HCT116 (cell line): ENCODE data around the gene RALGPS1. TPM values are rescaled to one million over a fixed set of nuclear protein-coding genes. Genes with fewer than 3 reads are reported as not detected.

Experiments used
- ATAC-seq: fragments of 200-7000 bp; cut with Tn5 transposase; 2 replicates; pipeline ENCODE4 v1.9.1; 2020; ENCODE audit warnings: mild to moderate bottlenecking, moderate library complexity
- BruUV-seq: library from RNA; stranded (reverse); fragments of 400-500 nt; replicated peaks from 2 replicates; lab custom pipeline; 2021; lab: Mats Ljungman, UMichigan
- CTCF ChIA-PET: fragments of 300-600 bp; sonication (Branson Sonifier 250); formaldehyde crosslinking; loops from one replicate; lab custom pipeline; 2021; ENCODE audit warnings: antibody characterized with exemption; lab: Charles Lee
- POLR2A ChIA-PET: fragments of 300-600, 350-600 bp; sonication (Branson Sonifier 250); formaldehyde crosslinking; loops from one replicate; lab custom pipeline; 2021; ENCODE audit warnings: antibody characterized with exemption; lab: Charles Lee
- RAD21 ChIA-PET, 2 experiments: fragments of 300-600 bp; sonication (Branson Sonifier 250); formaldehyde crosslinking; loops; one replicate each; lab custom pipeline; 2023; ENCODE audit warnings: low total read pairs in 2 of 2; ENCODE audit not compliant: uncharacterized antibody in 2 of 2, unreplicated experiment in 2 of 2, low non-redundant PET in 1 of 2; lab: Charles Lee
- DNase-seq: peaks from one replicate; pipeline ENCODE4 v3.0.0-alpha.2; 2010; ENCODE audit warnings: low read depth, low spot score
- H2AFZ ChIP-seq: fragments of 200-600 bp; shearing (Covaris generic), sonication (generic); 2 replicates; pipeline ENCODE4 v1.6.1; 2017; ENCODE audit warnings: low read depth, mixed run types, mixed read lengths, antibody characterized with exemption, low read length; ENCODE audit not compliant: poor library complexity, severe bottlenecking
- H3K27ac ChIP-seq: 2 replicates; pipeline ENCODE4 v1.5.1; 2012; ENCODE audit warnings: low read depth, low read length
- H3K27me3 ChIP-seq: fragments of 200-600 bp; sonication (generic); 2 replicates; pipeline ENCODE4 v1.6.1; 2016; ENCODE audit warnings: mixed run types, low read length, mixed read lengths; ENCODE audit not compliant: insufficient read depth
- H3K36me3 ChIP-seq, 2 experiments: fragments of 200-500 bp in 1 of 2; fragments of 200-600 bp in 1 of 2; sonication (Bioruptor generic) in 1 of 2; sonication (generic) in 1 of 2; 2 replicates each; pipeline versions ENCODE4 v1.5.1 to v1.6.1; 2014 to 2016; ENCODE audit warnings: low read length in 2 of 2, inconsistent platforms in 1 of 2, mixed read lengths in 1 of 2, mixed run types in 1 of 2; ENCODE audit not compliant: insufficient read depth in 2 of 2, control insufficient read depth in 1 of 2
- H3K4me1 ChIP-seq, 2 experiments: fragments of 200-600 bp in 1 of 2; sonication (generic) in 1 of 2; 2 replicates each; pipeline versions ENCODE4 v1.5.1 to v1.6.1; 2012 to 2017; ENCODE audit warnings: low read length in 2 of 2, inconsistent platforms in 1 of 2, mild to moderate bottlenecking in 1 of 2, mixed read lengths in 1 of 2, mixed run types in 1 of 2, moderate library complexity in 1 of 2; ENCODE audit not compliant: insufficient read depth in 2 of 2, control insufficient read depth in 1 of 2
- H3K4me2 ChIP-seq: fragments of 200-600 bp; sonication (generic); 2 replicates; pipeline ENCODE4 v1.6.1; 2017; ENCODE audit warnings: mixed run types, low read length, mixed read lengths
- H3K4me3 ChIP-seq, 2 experiments: fragments of 200-600 bp in 1 of 2; sonication (generic) in 1 of 2; replicated peaks in 1 of 2; 2 replicates each; pipeline ENCODE4 v1.5.1; 2011 to 2016; ENCODE audit warnings: low read length in 2 of 2, control low read depth in 1 of 2, low read depth in 1 of 2, mild to moderate bottlenecking in 1 of 2, mixed read lengths in 1 of 2, mixed run types in 1 of 2
- H3K79me2 ChIP-seq: fragments of 200-600 bp; sonication (generic); 2 replicates; pipeline ENCODE4 v1.6.1; 2017; ENCODE audit warnings: mild to moderate bottlenecking, mixed run types, low read length, moderate library complexity, mixed read lengths; ENCODE audit not compliant: insufficient read depth
- H3K9ac ChIP-seq: fragments of 200-600 bp; sonication (generic); 2 replicates; pipeline ENCODE4 v1.6.1; 2016; ENCODE audit warnings: low read length, mixed read lengths
- H3K9me2 ChIP-seq: fragments of 200-600 bp; sonication (generic), shearing (Covaris generic); 2 replicates; pipeline ENCODE4 v1.6.1; 2017; ENCODE audit warnings: mixed run types, mild to moderate bottlenecking, moderate library complexity; ENCODE audit not compliant: insufficient read depth
- H3K9me3 ChIP-seq, 2 experiments: fragments of 200-500 bp in 1 of 2; fragments of 200-600 bp in 1 of 2; sonication (Bioruptor generic) in 1 of 2; sonication (generic) in 1 of 2; 2 replicates each; pipeline ENCODE4 v1.6.1; 2014 to 2017; ENCODE audit warnings: low read length in 2 of 2, mixed read lengths in 2 of 2, inconsistent platforms in 1 of 2, low read depth in 1 of 2, mild to moderate bottlenecking in 1 of 2, mixed run types in 1 of 2, moderate library complexity in 1 of 2; ENCODE audit not compliant: control insufficient read depth in 1 of 2, insufficient read depth in 1 of 2
- H4K20me1 ChIP-seq: fragments of 200-600 bp; sonication (generic), shearing (Covaris generic); 2 replicates; pipeline ENCODE4 v1.6.1; 2017; ENCODE audit warnings: mixed run types, mild to moderate bottlenecking, moderate library complexity; ENCODE audit not compliant: insufficient read depth
- ATF3 ChIP-seq: IDR thresholded peaks from 2 replicates; pipeline ENCODE4 v1.6.1; 2012
- CTCF ChIP-seq, 3 experiments: fragments of 200-600 bp in 1 of 3; sonication (generic) in 1 of 3; IDR thresholded peaks in 2 of 3; conservative IDR thresholded peaks in 1 of 3; 2 replicates each; pipeline ENCODE4 v1.5.1; 2012 to 2017; ENCODE audit warnings: low read depth in 2 of 3, low read length in 2 of 3, antibody characterized with exemption in 1 of 3, borderline replicate concordance in 1 of 3, control low read depth in 1 of 3, mild to moderate bottlenecking in 1 of 3, mixed read lengths in 1 of 3, mixed run types in 1 of 3, moderate library complexity in 1 of 3; ENCODE audit not compliant: insufficient read depth in 1 of 3
- ELF1 ChIP-seq: IDR thresholded peaks from 2 replicates; pipeline ENCODE4 v1.6.1; 2012; ENCODE audit warnings: low read depth, borderline replicate concordance
- FOSL1 ChIP-seq: IDR thresholded peaks from 2 replicates; pipeline ENCODE4 v1.6.1; 2012; ENCODE audit warnings: low read depth
- JUND ChIP-seq: IDR thresholded peaks from 2 replicates; pipeline ENCODE4 v1.6.1; 2012
- MAX ChIP-seq: IDR thresholded peaks from 2 replicates; pipeline ENCODE4 v1.6.1; 2012
- POLR2AphosphoS5 ChIP-seq: IDR thresholded peaks from 2 replicates; pipeline ENCODE4 v1.6.1; 2011; ENCODE audit warnings: mild to moderate bottlenecking, low read depth, low read length, moderate library complexity
- RAD21 ChIP-seq: IDR thresholded peaks from 2 replicates; pipeline ENCODE4 v1.6.1; 2012; ENCODE audit warnings: low read depth, mild to moderate bottlenecking
- TCF7L2 ChIP-seq: IDR thresholded peaks from 2 replicates; pipeline ENCODE4 v1.7.0; 2011; ENCODE audit warnings: borderline replicate concordance, inconsistent platforms; ENCODE audit not compliant: insufficient read depth, insufficient read length; ENCODE audit errors: extremely low read depth
- YY1 ChIP-seq: IDR thresholded peaks from 2 replicates; pipeline ENCODE4 v1.6.1; 2011; ENCODE audit warnings: low read length, low read depth, moderate library complexity, mild to moderate bottlenecking; ENCODE audit not compliant: insufficient replicate concordance; ENCODE audit errors: extremely low read depth
- ZBTB33 ChIP-seq: IDR thresholded peaks from 2 replicates; pipeline ENCODE4 v1.6.1; 2011; ENCODE audit warnings: mild to moderate bottlenecking, low read length, moderate library complexity; ENCODE audit not compliant: insufficient replicate concordance; ENCODE audit errors: extremely low read depth
- ZNF274 ChIP-seq: fragments of 200-500 bp; sonication (Bioruptor generic); IDR thresholded peaks from 2 replicates; pipeline ENCODE4 v1.6.1; 2014; ENCODE audit warnings: mild to moderate bottlenecking, low read depth, low read length, inconsistent platforms
- intact Hi-C: fragments of 100-400 bp; cut with micrococcal nuclease; formaldehyde crosslinking; loops from 2 replicates; pipeline ENCODE4 v1.10.0; 2022
- total RNA-seq: library from RNA; stranded (reverse); gene quantifications from one replicate; pipeline ENCODE4 v1.2.1, GENCODE V29; 2021; ENCODE audit not compliant: unreplicated experiment

The RALGPS1 gene
- total RNA-seq, 1 experiment from 2014 or later: 7.6 TPM

- no peak overlapping the region for H2AFZ ChIP-seq
- no peaks in the 10 kb centered on the region for H3K27me3 ChIP-seq
- no peak overlapping the region for H3K4me2 ChIP-seq
- no peaks in the 10 kb centered on the region for H3K79me2 ChIP-seq
- ATAC-seq: no peak
- BruUV-seq: no TSS peak
- no peaks in the 10 kb centered on the region for H3K9me3 ChIP-seq
- no peaks in the 10 kb centered on the region for H4K20me1 ChIP-seq
- ChIA-PET CTCF (no interaction called here), RAD21 (no interaction called here)
- H3K36me3 ChIP-seq: no peaks in the 10 kb centered on the region
- H3K9ac ChIP-seq: no peak overlapping the region
- intact Hi-C loops: no loop called here
- no peaks in the 10 kb centered on the region for H3K4me1 ChIP-seq
- no peak overlapping the region for H3K4me3 ChIP-seq
- TF ChIP-seq TCF7L2 (no peak), RAD21 (no peak), ELF1 (no peak), ZNF274 (no peak), JUND (no peak), FOSL1 (no peak), MAX (no peak), YY1 (no peak), CTCF (IDR thresholded peaks at IDR 0.05 in 2 of 3, conservative IDR thresholded peaks at IDR 0.05 in 1 of 3; ENCODE audit: borderline replicate concordance in 1 of 3, insufficient read depth in 1 of 3, low read depth in 2 of 3, low read length in 2 of 3) (no peak), POLR2AphosphoS5 (no peak), ATF3 (no peak), ZBTB33 (no peak)
- TF ChIP-seq, all 23 proteins: peak for 0
- no peak overlapping the region for H3K27ac ChIP-seq
- DNase-seq: no peak
- POLR2A ChIA-PET: no interaction called here
- H3K9me2 ChIP-seq: no peaks in the 10 kb centered on the region
Observed at GRCh38 chr9:127253446-127253845, 338.9 kb downstream of the RALGPS1 start.
